HG03558 (cell line): ENCODE measurements around the gene MYOM1.

Experiments
- ATAC-seq: cut with Tn5 transposase; IDR thresholded peaks from one replicate; pipeline ENCODE4 v1.9.1; 2021; ENCODE audit warnings: moderate number of reproducible peaks; ENCODE audit not compliant: unreplicated experiment; ENCODE audit errors: extremely low read depth

MYOM1 gene

GRCh38 chr18:3250237-3251107, 30.7 kb upstream of the MYOM1 start:
- no peak for ATAC-seq

GRCh38 chr18:3248658-3249359, 29.0 kb upstream of the MYOM1 start:
- no peak for ATAC-seq

GRCh38 chr18:3248062-3248657, 28.4 kb upstream of the MYOM1 start:
- no peak for ATAC-seq

- ATAC-seq: peak; percentile 59
Measured at GRCh38 chr18:3247240-3248061, 27.7 kb upstream of the MYOM1 start, which contains the start of gene MYL12A. Gene MYL12A (plus strand): TSS chr18:3247801. CDS start chr18:3253248, 5,447 bp downstream.

GRCh38 chr18:3246635-3247239, 27.0 kb upstream of the MYOM1 start:
- ATAC-seq: no peak

GRCh38 chr18:3245853-3246634, 26.3 kb upstream of the MYOM1 start:
- peak; percentile 43 for ATAC-seq

- no peak for ATAC-seq
Measured at GRCh38 chr18:3245185-3245564, 25.4 kb upstream of the MYOM1 start.

- ATAC-seq: no peak
Measured at GRCh38 chr18:3238742-3239141, 19.0 kb upstream of the MYOM1 start.

- no peak for ATAC-seq
Measured at GRCh38 chr18:3236470-3236869, 16.7 kb upstream of the MYOM1 start.

GRCh38 chr18:3235846-3236245, 16.1 kb upstream of the MYOM1 start:
- no peak for ATAC-seq

- ATAC-seq: no peak
Measured at GRCh38 chr18:3234457-3234856, 14.7 kb upstream of the MYOM1 start.

GRCh38 chr18:3233433-3234168, 13.8 kb upstream of the MYOM1 start:
- ATAC-seq: no peak

GRCh38 chr18:3233004-3233403, 13.2 kb upstream of the MYOM1 start:
- no peak for ATAC-seq

GRCh38 chr18:3230401-3231334, 10.9 kb upstream of the MYOM1 start:
- no peak for ATAC-seq

GRCh38 chr18:3226048-3226447, 6.3 kb upstream of the MYOM1 start:
- ATAC-seq: no peak

- no peak for ATAC-seq
Measured at GRCh38 chr18:3225588-3225987, 5.8 kb upstream of the MYOM1 start.

GRCh38 chr18:3224223-3224622, 4.5 kb upstream of the MYOM1 start:
- ATAC-seq: no peak
